NCI-H128 (cell line): Measurements from ENCODE around the gene SCML1.

Source experiments
- DNase-seq: peaks from one replicate; lab custom pipeline; 2025; ENCODE audit not compliant: unreplicated experiment; lab: John Stamatoyannopoulos, UW

The SCML1 gene, protein sequence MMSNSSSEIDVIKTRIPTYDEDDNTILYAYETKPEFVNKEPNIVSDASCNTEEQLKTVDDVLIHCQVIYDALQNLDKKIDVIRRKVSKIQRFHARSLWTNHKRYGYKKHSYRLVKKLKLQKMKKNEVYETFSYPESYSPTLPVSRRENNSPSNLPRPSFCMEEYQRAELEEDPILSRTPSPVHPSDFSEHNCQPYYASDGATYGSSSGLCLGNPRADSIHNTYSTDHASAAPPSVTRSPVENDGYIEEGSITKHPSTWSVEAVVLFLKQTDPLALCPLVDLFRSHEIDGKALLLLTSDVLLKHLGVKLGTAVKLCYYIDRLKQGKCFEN

DNA sequence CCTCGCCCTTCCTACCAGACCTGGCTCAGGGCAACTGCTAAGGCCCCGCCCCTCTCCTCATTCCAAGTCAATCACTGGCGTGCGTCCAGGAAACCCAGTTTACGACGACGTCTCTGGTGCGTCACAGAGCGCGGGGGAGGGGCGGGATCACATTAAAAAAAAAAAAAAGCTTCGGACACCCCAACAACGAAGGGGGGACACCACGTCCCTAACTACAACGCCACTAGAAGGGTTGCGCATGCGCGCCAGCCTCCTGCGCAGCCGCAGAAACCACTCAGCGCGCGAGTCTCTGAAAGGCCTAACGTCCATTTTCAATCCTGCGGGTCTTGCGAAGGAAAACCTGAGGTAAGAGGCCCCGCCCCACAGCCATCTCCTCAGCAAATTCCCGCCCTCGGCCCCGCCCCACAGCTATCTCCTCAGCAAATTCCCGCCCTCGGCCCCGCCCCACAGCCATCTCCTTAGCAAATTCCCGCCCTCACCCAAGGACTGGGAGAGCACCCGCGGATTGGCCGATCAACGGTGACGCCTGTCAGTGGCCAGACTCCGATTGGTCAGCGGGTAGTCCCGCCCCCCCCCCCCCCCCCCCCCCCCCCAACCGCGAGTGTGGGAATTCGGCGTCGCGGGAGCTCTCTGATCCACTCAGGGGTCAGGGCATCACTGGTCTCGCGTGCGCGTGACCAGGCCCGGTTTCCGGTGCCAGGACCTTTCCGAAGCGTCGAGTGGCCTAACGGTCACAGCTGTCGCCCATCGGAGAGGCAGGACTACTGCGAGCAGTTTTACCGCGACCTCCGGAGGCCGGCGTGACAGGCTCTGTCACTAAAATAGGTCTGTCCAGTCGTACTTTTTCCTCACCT lies at the start of gene SCML1:
Gene SCML1, plus strand, starts transcription at position 638 of the 854 bp plus-strand sequence. CDS start 6,694 bp downstream, outside the sequence.
- peak; percentile 93 for DNase-seq

DNA sequence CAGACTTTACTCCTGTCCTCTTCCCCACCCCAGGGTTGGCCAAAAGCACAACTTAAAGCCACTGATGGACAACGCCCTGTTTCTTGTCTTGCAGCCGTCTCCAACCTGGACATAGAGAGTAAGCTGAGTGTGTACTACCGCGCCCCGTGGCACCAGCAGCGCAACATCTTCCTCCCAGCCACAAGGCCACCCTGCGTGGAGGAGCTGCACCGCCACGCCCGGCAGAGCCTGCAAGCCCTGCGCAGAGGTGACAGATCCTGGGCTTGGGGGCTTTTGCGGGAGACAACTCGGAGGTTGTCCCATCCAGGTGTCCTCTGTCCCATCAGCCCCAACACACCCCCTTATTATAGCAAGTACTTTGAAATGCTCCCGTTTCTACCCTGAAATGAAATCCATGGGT lies 49.6 kb upstream of the SCML1 start:
- no peak for DNase-seq

DNA sequence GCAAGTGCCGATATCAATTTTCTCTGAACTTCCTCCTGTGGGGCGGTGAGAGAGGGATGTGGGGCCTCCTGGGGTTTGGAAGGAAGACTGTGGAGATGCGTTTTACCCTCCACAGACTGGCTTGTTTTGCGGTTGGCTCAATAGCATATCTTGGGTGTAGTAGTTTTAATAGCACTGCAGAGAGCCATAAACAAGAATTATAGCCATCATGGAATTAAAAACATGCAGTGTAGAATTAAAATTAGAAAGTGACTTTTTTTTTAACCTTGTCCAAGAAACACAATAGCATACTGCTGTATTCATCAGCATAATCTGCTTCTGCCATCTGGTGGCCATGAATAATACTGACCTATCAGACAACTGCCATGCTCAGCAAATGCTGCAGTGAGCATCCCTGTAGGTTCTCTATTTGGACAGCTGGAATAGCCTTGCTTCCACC lies 47.3 kb upstream of the SCML1 start:
- DNase-seq: peak; percentile 51

DNA sequence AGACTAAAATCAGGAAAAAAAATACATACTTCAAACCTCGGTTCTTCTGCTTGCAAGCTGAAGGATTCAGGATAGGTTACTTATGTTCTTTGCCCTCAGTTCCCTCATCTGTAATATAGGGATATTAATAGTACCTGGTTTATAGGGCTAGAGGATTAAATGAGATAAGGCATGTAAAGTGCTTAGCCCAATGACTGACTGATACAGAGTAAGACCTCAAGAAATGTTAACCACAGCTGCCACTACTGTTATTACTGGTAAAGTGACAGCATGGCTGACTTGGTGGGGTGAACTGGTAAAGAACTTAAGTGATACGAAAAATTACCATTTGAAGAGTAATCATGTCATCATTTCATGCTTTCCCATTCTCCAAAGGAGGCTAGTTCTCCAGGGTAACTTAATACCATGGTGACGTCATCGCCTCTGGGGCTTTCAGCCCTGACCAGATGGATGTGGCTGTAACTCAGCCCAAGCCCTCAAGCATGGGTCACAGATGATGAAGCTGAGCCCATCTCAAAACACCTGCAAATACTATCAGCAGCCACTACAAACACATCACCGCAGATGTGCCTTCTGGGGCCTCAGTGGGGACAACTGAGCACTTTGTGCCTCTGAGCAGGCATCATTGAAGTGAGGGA lies 44.5 kb upstream of the SCML1 start:
- DNase-seq: no peak

DNA sequence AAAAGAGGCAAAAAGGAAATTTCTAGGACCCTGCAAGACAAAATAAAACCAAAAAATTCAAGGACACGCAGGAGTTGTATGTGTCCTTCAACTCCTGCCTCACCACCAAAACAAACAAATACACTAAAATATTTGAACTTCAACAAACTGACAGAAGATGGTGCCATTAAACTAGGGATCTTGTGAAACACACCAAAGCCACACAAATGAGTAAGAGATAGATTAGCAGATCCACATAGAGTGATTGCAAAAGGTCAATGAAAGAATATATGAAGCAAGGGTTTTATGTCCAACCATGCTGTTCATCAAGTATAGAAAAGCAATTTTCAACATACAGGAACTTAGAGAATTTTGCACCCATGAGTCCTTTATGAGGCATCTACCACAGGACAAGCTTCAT lies 40.1 kb upstream of the SCML1 start:
- no peak for DNase-seq

DNA sequence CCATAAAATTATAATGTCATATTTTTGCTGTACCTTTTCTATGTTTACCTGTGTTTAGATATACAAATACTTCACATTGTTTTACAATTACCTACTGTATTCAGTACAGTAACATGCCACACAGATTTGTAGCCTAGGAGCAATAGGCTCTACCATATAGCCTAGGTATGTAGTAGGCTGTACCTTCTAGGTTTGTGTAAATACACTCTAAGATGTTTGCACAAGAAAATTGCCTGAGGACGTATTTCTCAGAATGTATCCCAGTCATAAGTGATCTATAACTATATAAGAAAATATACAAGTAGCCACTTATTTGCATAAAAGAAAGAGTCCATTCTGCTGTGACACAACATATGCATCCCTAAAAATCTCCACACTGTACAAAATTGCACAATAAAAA lies 36.3 kb upstream of the SCML1 start:
- no peak for DNase-seq

DNA sequence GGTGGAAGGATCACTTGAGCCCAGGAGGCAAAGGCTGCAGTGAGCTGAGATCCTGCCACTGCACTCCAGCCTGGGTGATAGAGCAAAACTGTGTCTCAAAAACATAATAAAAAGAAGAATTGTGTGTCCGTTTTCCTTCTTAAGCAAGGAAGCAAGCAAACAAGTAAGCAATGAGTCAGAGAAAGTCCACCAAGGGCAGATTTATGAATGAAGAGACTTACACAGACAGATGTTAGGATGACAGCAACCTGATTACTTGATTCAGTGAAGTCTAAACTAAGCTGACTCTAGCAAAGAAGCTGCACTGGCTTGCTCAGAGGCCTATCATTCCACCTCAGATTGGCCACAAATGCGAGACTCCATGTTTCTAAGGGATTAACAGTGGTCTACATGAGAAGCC lies 34.1 kb upstream of the SCML1 start:
- DNase-seq: no peak

DNA sequence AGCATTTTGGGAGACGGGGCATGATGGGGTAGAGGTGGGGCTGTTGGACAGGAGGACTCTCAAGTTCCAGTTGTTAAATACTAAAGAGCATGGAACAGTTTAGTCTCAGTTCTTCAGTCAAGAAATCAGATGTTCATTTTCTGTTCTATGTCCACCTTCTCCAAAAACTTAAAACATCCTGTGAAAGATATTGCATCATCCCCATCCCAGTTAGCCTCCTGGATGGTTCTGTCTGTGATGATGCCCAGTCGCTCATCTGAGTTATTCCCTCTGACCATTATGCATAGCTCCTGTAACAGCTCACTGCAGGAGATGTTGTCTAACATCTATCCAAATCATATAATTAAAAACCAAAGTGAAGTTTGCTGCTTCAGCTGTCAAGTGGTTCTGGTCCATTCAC lies 32.1 kb upstream of the SCML1 start:
- DNase-seq: no peak

DNA sequence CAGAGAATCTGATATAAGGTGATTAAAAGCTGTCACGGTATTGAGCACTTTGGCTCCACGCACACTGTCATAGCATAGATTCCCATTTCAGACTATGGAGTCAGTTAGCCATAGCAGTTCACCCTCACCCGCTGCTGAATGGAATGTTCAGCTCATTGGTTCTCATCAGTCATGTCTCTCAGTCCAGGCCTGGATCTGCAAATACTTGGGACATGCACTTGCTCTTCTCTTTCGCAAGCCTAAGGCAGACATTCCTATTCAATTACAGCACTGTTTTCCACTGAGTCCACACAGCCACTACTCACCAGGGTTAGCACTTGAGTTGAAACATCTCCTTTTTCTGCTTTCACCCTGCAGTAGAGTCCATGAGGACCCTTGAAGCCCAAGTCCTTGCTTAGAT lies 30.6 kb upstream of the SCML1 start:
- DNase-seq: no peak

DNA sequence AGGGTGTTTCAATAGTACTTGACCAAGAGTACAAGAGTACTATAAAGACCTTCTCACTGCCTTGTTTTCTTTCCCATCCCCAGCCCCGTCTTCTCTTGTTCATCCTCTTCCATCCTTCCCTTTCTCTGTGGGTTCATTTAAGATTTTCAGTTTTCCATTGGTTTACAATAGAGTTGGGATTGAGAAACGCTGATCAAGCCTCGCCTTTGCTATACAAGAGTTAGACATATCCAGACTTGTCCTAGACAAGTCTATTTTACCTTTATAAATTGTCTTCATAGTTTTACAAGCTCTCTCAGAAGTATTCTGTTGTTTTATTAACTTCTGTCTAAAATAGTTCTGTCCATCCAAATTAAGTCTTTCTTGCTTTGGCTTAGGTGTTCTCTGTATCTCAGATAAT lies 29.6 kb upstream of the SCML1 start:
- no peak for DNase-seq

DNA sequence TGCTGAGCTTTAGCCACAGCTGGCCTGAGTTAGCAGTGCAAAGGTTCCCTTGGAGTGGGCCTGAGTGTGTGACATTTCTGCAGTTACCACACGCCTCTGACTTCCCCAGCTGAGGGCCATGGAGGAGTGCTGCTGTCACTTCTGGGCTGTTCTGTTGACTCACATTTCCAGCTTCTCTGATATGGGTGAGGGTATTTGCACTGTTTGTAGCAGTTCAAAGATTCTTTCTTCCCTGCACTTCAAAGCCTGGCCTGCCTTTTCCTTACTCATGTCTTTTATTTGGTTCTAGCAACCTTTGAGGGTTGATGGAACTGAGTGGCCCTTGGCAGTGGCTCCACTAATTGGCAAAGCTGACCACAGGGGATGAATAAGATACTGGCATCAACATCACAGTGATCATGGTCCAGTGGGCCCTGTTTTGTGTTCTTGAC lies 26.4 kb upstream of the SCML1 start:
- no peak for DNase-seq

DNA sequence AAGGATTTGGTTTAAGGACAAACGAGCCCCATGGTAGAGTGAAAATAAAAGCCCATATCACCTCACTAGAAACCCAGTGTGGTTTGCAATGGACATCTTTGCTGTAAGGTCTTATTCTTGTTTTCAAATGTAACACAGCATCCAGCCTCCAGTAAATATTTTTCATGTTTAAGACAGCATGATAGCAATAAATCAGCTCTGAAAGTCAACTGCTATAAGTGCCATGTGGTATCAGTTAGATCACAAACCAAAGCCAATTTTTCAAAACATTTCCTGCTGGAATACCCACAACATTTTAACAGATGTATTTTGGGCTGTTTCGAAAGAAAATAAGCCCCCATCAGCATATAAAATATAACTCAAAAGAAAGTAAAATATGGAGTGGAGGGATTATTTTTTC lies 24.0 kb upstream of the SCML1 start:
- no peak for DNase-seq

DNA sequence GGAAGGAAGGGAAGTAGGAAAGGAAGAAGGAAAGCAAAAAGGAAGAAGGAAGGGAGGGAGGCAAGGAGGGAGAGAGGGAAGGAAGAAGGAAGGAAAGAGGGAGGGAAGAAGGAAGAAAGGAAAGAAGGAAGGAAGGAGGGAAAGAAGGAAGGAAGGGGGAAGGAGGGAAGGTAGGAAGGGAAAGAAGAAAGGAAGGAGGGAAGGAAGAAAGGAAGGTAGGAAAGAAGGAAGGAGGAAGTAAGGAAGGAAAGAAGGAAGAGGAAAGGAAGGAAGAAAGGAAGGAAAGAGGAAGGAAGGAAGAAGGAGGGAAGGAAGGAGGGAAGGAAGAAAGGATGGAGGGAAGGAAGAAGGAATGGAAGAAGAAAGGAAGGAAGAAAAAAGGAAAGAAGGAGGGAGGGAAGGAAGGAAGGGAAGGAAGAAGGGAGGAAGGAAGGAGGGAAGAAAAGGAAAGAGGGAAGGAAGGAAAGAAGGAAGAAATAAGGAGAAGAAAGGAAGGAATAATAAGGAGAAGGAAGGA lies 18.6 kb upstream of the SCML1 start:
- no peak for DNase-seq

DNA sequence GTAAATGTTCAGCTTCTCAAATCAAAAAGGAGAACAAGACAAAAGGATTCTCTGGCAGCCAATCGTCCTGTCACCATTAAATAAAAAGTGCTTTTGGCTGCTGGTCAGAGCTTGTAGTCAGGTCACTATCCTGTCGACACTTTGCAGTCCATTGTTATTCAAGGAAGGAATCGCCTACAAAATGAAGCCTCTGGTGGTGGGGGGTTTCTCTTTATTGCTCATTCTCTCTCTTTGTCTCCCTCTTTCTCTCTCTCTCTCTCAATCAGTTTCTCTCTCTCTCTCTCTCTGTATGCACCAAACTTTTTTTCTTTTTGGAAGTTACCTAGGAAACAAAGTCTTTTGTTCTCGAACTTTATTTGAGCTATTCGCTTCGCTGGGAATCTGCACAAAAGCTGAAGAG lies 17.6 kb upstream of the SCML1 start:
- DNase-seq: no peak

DNA sequence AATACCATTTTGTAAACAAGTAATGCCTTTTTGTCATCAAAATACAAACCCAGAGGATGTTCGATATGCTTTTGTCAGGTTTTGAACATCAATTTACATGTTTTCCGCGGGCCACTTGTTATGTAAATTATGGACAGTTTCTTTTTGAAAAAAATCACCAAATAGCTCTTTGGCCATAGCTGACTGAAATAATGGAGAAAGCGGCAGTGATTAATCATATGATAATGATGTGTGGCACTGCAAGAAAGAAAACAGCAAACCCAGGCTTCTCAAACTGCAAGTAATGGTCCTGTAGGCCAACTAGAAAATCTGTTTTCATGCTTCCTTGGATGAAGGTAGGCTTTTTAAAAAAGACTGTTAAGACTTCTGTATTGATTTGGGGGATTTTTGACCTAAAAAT lies 15.6 kb upstream of the SCML1 start:
- DNase-seq: no peak

DNA sequence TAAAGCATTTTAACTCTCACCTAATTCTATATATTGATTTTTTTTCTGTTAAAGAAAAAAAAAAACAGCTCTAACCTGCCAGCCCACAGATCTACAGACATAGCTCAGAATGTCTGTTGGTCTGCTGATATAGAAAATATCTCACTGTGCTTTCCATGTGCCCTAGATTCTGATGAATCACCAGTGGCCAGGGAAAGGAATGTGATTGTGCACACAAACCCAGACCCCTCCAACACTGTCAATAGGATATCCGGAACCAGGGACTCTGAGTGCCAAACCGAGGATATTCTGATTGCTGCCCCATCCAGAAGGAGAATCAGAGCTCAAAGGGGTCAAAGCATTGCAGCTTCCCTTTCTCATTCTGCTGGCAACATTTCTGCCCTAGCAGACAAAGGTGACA lies 12.1 kb upstream of the SCML1 start:
- no peak for DNase-seq

DNA sequence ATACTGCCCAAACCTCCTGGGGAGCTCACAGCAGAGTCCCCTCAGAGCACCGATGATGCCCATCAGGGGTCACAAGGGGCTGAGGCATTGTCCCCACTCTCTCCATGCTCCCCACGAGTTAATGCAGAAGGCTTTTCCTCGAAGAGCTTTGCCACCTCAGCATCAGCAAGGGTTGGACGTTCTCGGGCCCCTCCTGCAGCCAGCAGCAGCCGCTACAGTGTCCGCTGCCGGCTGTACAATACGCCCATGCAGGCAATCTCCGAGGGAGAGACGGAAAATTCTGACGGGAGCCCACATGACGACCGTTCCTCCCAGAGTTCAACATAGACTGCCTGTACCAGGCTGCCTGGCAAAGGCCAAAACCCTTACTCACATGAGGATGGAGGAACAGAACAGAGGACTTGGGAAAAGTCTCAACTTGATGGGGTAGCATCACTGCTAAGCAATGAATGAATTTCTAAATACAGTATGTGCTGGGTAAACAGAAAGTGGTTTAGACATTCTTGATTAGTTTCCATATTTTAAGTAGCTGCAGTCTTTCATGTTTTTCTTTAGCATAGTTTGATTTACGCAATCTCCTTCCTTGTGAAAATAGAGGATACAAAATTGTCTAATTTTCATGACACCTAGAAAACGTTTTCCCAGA lies 5.0 kb upstream of the SCML1 start:
- no peak for DNase-seq

DNA sequence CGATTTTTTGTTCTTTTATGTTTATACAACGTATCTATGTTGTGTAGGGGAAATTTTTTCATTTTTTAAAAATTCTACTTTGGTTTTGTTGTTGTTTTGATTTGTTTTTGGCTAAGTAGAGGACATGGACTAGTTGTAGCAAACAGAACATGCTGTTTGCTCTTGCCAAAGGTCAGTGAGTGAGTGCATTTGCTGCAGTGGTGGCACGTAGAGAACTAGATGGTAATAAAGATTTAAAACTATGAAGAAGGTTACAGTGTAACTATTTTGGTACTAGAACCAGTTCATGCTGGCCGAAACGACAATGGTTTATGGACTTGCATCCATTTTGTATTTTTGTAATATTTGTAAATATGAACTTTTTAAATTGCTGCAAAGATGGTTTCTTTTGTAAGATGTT lies 1.9 kb upstream of the SCML1 start:
- no peak for DNase-seq

DNA sequence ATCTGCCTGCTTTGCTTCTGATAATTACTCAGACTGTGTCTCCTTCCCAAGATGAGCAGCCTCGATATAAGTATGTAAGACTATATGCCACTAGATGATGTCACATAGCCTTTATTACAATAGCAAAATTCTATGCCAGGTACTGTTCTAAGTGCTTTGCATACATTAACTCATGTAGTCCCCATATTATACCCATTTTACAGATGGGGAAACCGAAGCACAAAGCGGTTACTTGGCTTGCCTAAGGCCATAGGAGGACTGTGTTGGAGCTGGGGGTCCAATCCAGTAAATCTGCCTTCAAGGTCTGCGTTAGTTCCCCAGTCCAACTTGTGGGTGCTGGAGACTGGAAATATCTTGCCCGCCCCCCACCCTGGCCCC lies 826 bp upstream of the SCML1 start:
- no peak for DNase-seq

DNA sequence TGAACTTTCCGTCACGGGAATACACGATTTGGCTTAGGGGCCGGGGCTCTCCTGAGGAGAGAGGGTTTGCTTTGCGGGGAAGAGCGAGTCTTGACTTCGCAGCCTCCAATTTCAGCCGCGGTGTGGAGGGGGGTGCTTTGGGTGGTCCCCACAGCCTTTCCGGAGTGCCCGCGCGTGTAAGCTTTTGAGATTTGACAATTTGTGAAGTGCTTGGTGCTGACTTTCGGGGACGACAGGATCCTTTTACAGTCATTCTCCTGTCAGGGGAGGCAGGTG lies 355 bp downstream of the SCML1 start:
- DNase-seq: no peak

DNA sequence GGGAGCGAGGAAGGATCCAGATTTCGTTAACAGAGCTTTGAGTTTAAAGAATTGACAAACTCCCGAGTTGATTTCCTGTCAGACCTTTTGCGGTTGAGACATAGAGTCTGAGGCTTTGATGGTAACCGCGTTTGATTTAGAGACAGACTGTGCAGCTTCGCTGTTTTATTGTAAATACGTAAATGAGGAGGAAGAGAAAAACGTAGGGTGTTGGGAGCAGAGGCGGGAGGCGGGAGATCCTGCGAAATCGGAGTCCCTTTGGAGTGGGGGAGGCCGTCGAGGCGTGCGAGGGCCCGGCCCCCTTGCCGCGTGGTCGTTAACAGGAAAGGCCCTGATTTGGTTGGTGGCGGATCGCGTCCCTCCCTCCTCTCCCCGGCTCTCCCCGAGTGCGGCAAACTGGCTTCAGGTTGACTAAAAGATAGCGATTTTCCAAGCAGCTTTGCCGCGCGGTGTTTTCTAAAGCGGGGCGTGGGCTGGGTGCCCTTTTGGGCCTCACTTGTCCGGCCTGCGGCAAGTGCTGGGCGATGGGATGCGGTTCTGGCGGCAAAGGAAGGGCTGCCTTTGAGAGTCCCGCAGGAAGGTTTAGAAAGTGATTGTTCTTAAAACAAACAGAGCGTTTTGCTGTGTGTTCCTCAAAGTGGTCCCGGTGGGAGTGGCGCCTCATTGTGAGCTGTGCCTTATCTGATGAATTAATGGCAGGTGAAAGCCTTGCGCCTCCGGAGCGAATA lies 857 bp downstream of the SCML1 start:
- no peak for DNase-seq
